ENCODE measurements around the gene PRMT3. TPM values are rescaled to one million over a fixed set of nuclear protein-coding genes. Genes with fewer than 3 reads are reported as not detected.

Gene PRMT3
- total and polyA plus RNA-seq, 2 donors (not counting 3 experiments of a cell fraction or from before 2014, with no cell fraction given), result 6.2 to 13.3 TPM

DNA sequence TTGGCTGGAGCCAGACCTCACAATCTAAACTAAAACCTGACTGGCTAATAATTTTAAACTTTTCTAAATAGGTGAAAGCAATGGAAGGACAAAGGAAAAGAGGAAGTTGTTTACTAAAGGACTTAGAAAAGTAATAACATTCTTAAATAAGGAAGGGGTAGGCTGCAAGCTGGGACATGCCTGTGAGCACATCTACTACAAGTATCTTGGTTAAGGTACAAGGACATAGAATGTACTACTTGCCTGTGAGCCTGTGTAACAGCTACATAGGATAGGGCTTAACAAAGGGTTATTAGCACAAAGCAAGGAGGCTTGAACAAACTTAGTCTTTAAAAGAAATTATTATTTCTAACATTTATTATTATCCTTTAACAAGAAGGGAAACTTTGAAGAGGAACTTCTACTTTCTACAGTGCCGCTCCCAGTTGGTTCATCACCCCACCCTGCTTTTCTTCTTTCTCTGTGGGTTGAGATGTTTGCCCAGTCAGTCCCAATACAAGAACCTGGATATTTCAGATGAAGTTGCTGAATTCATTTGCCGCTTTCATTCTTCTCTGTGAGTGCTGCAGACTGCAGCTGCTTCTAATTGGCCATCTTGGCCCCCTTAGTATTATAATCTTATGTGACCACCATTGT lies 87.5 kb downstream of the PRMT3 start:
- no peaks in the 10 kb centered on the region for H3K9me3 ChIP-seq (replicated peaks; ENCODE audit: control insufficient read depth, insufficient read depth, low read length)
- no peak overlapping the region for H3K4me3 ChIP-seq (replicated peaks in 1 of 3; ENCODE audit: insufficient read depth in 1 of 3, low read depth in 1 of 3, low read length in 3 of 3)
- H3K9ac ChIP-seq (replicated peaks; ENCODE audit: extremely low read depth, insufficient read depth, low read length), result no peak overlapping the region
- no TSS peak for BruUV-seq (replicated peaks)
- no peaks in the 10 kb centered on the region for H3K79me2 ChIP-seq (ENCODE audit: control insufficient read depth, insufficient read depth, low read length)
- no peak for FAIRE-seq
- H3K27ac ChIP-seq (ENCODE audit: insufficient read depth, low read depth, low read length), result no peak overlapping the region
- dilution Hi-C loops (cut with MboI; ENCODE audit: extremely low pct_ligation_motif_present, low sequenced_read_pairs) (no loop called here), intact Hi-C loops (cut with micrococcal nuclease) (no loop called here)
- TF ChIP-seq EZH2 (IDR thresholded peaks at IDR 0.05; ENCODE audit: borderline replicate concordance, low read depth, low read length, severe bottlenecking) (no peak), POLR2AphosphoS5 (IDR thresholded peaks at IDR 0.05; ENCODE audit: insufficient read depth, low read depth, low read length) (no peak)
- TF ChIP-seq, protein P1, sequence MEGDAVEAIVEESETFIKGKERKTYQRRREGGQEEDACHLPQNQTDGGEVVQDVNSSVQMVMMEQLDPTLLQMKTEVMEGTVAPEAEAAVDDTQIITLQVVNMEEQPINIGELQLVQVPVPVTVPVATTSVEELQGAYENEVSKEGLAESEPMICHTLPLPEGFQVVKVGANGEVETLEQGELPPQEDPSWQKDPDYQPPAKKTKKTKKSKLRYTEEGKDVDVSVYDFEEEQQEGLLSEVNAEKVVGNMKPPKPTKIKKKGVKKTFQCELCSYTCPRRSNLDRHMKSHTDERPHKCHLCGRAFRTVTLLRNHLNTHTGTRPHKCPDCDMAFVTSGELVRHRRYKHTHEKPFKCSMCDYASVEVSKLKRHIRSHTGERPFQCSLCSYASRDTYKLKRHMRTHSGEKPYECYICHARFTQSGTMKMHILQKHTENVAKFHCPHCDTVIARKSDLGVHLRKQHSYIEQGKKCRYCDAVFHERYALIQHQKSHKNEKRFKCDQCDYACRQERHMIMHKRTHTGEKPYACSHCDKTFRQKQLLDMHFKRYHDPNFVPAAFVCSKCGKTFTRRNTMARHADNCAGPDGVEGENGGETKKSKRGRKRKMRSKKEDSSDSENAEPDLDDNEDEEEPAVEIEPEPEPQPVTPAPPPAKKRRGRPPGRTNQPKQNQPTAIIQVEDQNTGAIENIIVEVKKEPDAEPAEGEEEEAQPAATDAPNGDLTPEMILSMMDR (IDR thresholded peaks at IDR 0.05; ENCODE audit: extremely low read depth in 1 of 2, insufficient read depth in 1 of 2, low read depth in 1 of 2, low read length in 2 of 2), result no peak
- TF ChIP-seq, protein P2, sequence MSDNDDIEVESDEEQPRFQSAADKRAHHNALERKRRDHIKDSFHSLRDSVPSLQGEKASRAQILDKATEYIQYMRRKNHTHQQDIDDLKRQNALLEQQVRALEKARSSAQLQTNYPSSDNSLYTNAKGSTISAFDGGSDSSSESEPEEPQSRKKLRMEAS (IDR thresholded peaks at IDR 0.05; ENCODE audit: insufficient read depth, insufficient read length), result no peak
- H3K9me1 ChIP-seq (replicated peaks; ENCODE audit: control insufficient read depth, extremely low read depth, insufficient read depth, low read length), result no peaks in the 10 kb centered on the region
- no peaks in the 10 kb centered on the region for H3K27me3 ChIP-seq (ENCODE audit: control insufficient read depth in 2 of 2, insufficient read depth in 2 of 2, low read length in 2 of 2)
- H3K4me2 ChIP-seq (ENCODE audit: insufficient read depth, low read length), result no peak overlapping the region
- no peaks in the 10 kb centered on the region for H3K36me3 ChIP-seq (ENCODE audit: control insufficient read depth in 2 of 2, extremely low read depth in 1 of 2, insufficient read depth in 2 of 2, low read length in 2 of 2)
- no peak overlapping the region for H2AFZ ChIP-seq (ENCODE audit: low read depth, low read length)
- no peak for DNase-seq (ENCODE audit: low read depth, low spot score)
- ChIA-PET CTCF (interaction anchor here (1.0 kb wide), 1 partner anchor 14 kb away, joined by 3 read pairs; no protein-coding TSS in a partner anchor), POLR2A (no interaction called here)
- no peaks in the 10 kb centered on the region for H4K20me1 ChIP-seq (replicated peaks; ENCODE audit: control insufficient read depth, extremely low read depth, insufficient read depth, low read length)
- H3K4me1 ChIP-seq (ENCODE audit: control insufficient read depth, extremely low read depth, insufficient read depth, low read length), result peaks cover 3% of the 10 kb centered on the region
